Neural cell (in vitro differentiated cells): ENCODE results near the gene CDC45. TPM values are rescaled to one million over a fixed set of nuclear protein-coding genes. Genes with fewer than 3 reads are reported as not detected.

Source experiments
- H2AFZ ChIP-seq: fragments of 200-600, 300-800 bp; sonication (generic), shearing (Covaris generic); 2 replicates; pipeline ENCODE4 v1.6.0; 2014; ENCODE audit warnings: low read depth, mild to moderate bottlenecking, antibody characterized with exemption, low read length, moderate library complexity
- H3F3A ChIP-seq: fragments of 200-600 bp; shearing (Covaris generic); 2 replicates; pipeline ENCODE4 v1.6.1; 2016; ENCODE audit warnings: mild to moderate bottlenecking, moderate library complexity, mixed read lengths, antibody characterized with exemption, low read length; ENCODE audit not compliant: insufficient read depth, poor library complexity, severe bottlenecking
- H3K27ac ChIP-seq: fragments of 200-600, 300-800 bp; sonication (generic), shearing (Covaris generic); 2 replicates; pipeline ENCODE4 v1.5.1; 2014; ENCODE audit warnings: mild to moderate bottlenecking, low read length, moderate library complexity
- H3K27me3 ChIP-seq: fragments of 300-800, 200-600 bp; sonication (generic), shearing (Covaris generic); 2 replicates; pipeline ENCODE4 v1.6.0; 2014; ENCODE audit warnings: mild to moderate bottlenecking, low read depth, low read length, moderate library complexity; ENCODE audit not compliant: insufficient read depth
- H3K36me3 ChIP-seq: fragments of 300-800, 200-600 bp; sonication (generic), shearing (Covaris generic); 2 replicates; pipeline ENCODE4 v1.5.1; 2014; ENCODE audit warnings: mild to moderate bottlenecking, antibody characterized with exemption, low read length, moderate library complexity; ENCODE audit not compliant: insufficient read depth
- H3K4me2 ChIP-seq: fragments of 300-800, 200-600 bp; sonication (generic), shearing (Covaris generic); 2 replicates; pipeline ENCODE4 v1.6.0; 2014; ENCODE audit warnings: mild to moderate bottlenecking, low read length
- H3K4me3 ChIP-seq: fragments of 300-800, 200-600 bp; sonication (generic), shearing (Covaris generic); 2 replicates; pipeline ENCODE4 v1.5.1; 2014; ENCODE audit warnings: mild to moderate bottlenecking, low read length, moderate library complexity
- H3K79me2 ChIP-seq: fragments of 200-600 bp; shearing (Covaris generic); replicated peaks from 2 replicates; pipeline ENCODE4 v1.6.0; 2014; ENCODE audit warnings: mild to moderate bottlenecking, low read length, moderate library complexity; ENCODE audit not compliant: insufficient read depth
- H3K9ac ChIP-seq: fragments of 300-800, 200-600 bp; sonication (generic), shearing (Covaris generic); 2 replicates; pipeline ENCODE4 v1.6.1; 2016; ENCODE audit warnings: mild to moderate bottlenecking, low read length, mixed read lengths
- H3K9me2 ChIP-seq: fragments of 200-600 bp; shearing (Covaris generic); 2 replicates; pipeline ENCODE4 v1.6.1; 2016; ENCODE audit warnings: mild to moderate bottlenecking, low read length, mixed read lengths; ENCODE audit not compliant: insufficient read depth
- H3K9me3 ChIP-seq: fragments of 200-600, 300-800 bp; sonication (generic), shearing (Covaris generic); 2 replicates; pipeline ENCODE4 v1.6.1; 2016; ENCODE audit warnings: mild to moderate bottlenecking, mixed run types, low read length, moderate library complexity, mixed read lengths
- H4K20me1 ChIP-seq: fragments of 200-600 bp; shearing (Covaris generic); 2 replicates; pipeline ENCODE4 v1.6.1; 2016; ENCODE audit warnings: mild to moderate bottlenecking, mixed run types; ENCODE audit not compliant: insufficient read depth
- EP300 ChIP-seq: fragments of 450-650 bp; conservative IDR thresholded peaks from 2 replicates; pipeline ENCODE4 v1.6.1; 2014; ENCODE audit warnings: antibody characterized with exemption, mild to moderate bottlenecking, moderate library complexity; ENCODE audit not compliant: poor library complexity, severe bottlenecking
- EZH2 ChIP-seq: fragments of 200-600, 300-800 bp; shearing (Covaris generic), sonication (generic); IDR thresholded peaks from 2 replicates; pipeline ENCODE4 v1.6.1; 2014; ENCODE audit warnings: antibody characterized with exemption, low read length, borderline replicate concordance, mild to moderate bottlenecking; ENCODE audit not compliant: insufficient read depth, poor library complexity, severe bottlenecking
- MXI1 ChIP-seq: fragments of 450-650 bp; conservative IDR thresholded peaks from 2 replicates; pipeline ENCODE4 v1.6.1; 2014; ENCODE audit warnings: antibody characterized with exemption, mild to moderate bottlenecking; ENCODE audit not compliant: poor library complexity, severe bottlenecking
- POLR2AphosphoS5 ChIP-seq: IDR thresholded peaks from 2 replicates; pipeline ENCODE4 v1.6.1; 2012
- RAD21 ChIP-seq: fragments of 450-650 bp; conservative IDR thresholded peaks from 2 replicates; pipeline ENCODE4 v1.6.1; 2014; ENCODE audit warnings: antibody characterized with exemption, mild to moderate bottlenecking, moderate library complexity
- SMC3 ChIP-seq: fragments of 450-650 bp; conservative IDR thresholded peaks from 2 replicates; pipeline ENCODE4 v1.6.1; 2014; ENCODE audit warnings: antibody characterized with exemption, mild to moderate bottlenecking, moderate library complexity; ENCODE audit not compliant: poor library complexity
- TAF1 ChIP-seq: IDR thresholded peaks from 2 replicates; pipeline ENCODE4 v1.6.1; 2012; ENCODE audit warnings: low read depth
- polyA plus RNA-seq: library from polyadenylated mRNA; depleted of rRNA; stranded (reverse); fragments of >200 nt; gene quantifications from 2 replicates; pipeline ENCODE4 v1.2.3, GENCODE V29; 2014
- TF ChIP-seq, protein P1 (sequence below): IDR thresholded peaks from 2 replicates; pipeline ENCODE4 v1.6.1; 2012; ENCODE audit warnings: borderline replicate concordance
- TF ChIP-seq, protein P2 (sequence below): fragments of 450-650 bp; IDR thresholded peaks from 2 replicates; pipeline ENCODE4 v1.5.1; 2014; ENCODE audit warnings: antibody characterized with exemption, mild to moderate bottlenecking, moderate library complexity; ENCODE audit not compliant: poor library complexity, severe bottlenecking

CDC45 gene
- polyA plus RNA-seq, 1 donor from 2014 or later: 3.2 TPM

DNA sequence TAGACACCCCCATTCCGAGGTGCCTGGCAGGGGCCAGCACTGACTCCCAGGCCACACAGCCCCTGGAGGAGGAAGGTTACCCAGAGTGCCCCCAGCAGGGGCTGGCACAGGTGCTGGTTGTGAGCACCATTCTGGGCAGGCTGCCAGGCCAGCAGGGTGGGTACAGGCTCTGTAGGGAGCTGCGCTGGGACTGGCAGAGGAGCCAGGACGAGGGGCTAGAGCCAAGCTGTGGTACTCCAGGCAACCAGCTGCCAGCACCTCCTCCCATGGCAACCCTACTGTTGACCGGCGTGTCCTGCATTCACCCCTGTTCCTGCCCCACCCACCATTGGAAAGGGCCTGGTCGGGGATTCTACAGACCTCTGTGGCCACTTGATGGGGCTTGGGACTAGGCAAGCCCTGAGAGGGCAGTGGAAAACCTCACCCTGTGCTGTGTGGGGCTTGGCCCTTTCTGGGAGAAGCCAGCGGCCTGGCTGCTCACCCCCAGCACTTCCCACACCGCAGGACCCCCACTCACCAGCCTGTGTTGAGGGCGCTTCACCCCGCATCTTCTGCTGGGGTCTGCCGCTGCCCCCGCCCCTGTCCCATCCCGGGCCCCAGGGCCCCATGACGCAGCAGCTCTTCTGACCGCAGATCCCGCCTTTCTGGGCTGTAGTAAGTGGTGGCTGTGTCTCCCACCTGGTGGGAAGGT is 42.6 kb downstream of the CDC45 start:
- H3K4me2 ChIP-seq: no peak overlapping the region
- no peaks in the 10 kb centered on the region for H3F3A ChIP-seq
- H2AFZ ChIP-seq: no peak overlapping the region
- no peaks in the 10 kb centered on the region for H3K9me2 ChIP-seq
- H3K4me3 ChIP-seq: no peak overlapping the region
- no peaks in the 10 kb centered on the region for H3K36me3 ChIP-seq
- H3K27me3 ChIP-seq: peaks cover 45% of the 10 kb centered on the region
- TF ChIP-seq SMC3 (no peak), TAF1 (no peak), RAD21 (no peak), EP300 (no peak), EZH2 (no peak), MXI1 (no peak), POLR2AphosphoS5 (no peak)
- TF ChIP-seq, protein P1, sequence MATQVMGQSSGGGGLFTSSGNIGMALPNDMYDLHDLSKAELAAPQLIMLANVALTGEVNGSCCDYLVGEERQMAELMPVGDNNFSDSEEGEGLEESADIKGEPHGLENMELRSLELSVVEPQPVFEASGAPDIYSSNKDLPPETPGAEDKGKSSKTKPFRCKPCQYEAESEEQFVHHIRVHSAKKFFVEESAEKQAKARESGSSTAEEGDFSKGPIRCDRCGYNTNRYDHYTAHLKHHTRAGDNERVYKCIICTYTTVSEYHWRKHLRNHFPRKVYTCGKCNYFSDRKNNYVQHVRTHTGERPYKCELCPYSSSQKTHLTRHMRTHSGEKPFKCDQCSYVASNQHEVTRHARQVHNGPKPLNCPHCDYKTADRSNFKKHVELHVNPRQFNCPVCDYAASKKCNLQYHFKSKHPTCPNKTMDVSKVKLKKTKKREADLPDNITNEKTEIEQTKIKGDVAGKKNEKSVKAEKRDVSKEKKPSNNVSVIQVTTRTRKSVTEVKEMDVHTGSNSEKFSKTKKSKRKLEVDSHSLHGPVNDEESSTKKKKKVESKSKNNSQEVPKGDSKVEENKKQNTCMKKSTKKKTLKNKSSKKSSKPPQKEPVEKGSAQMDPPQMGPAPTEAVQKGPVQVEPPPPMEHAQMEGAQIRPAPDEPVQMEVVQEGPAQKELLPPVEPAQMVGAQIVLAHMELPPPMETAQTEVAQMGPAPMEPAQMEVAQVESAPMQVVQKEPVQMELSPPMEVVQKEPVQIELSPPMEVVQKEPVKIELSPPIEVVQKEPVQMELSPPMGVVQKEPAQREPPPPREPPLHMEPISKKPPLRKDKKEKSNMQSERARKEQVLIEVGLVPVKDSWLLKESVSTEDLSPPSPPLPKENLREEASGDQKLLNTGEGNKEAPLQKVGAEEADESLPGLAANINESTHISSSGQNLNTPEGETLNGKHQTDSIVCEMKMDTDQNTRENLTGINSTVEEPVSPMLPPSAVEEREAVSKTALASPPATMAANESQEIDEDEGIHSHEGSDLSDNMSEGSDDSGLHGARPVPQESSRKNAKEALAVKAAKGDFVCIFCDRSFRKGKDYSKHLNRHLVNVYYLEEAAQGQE: no peak
- TF ChIP-seq, protein P2, sequence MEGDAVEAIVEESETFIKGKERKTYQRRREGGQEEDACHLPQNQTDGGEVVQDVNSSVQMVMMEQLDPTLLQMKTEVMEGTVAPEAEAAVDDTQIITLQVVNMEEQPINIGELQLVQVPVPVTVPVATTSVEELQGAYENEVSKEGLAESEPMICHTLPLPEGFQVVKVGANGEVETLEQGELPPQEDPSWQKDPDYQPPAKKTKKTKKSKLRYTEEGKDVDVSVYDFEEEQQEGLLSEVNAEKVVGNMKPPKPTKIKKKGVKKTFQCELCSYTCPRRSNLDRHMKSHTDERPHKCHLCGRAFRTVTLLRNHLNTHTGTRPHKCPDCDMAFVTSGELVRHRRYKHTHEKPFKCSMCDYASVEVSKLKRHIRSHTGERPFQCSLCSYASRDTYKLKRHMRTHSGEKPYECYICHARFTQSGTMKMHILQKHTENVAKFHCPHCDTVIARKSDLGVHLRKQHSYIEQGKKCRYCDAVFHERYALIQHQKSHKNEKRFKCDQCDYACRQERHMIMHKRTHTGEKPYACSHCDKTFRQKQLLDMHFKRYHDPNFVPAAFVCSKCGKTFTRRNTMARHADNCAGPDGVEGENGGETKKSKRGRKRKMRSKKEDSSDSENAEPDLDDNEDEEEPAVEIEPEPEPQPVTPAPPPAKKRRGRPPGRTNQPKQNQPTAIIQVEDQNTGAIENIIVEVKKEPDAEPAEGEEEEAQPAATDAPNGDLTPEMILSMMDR: no peak
- no peak overlapping the region for H3K27ac ChIP-seq
- no peaks in the 10 kb centered on the region for H3K9me3 ChIP-seq
- no peaks in the 10 kb centered on the region for H3K79me2 ChIP-seq
- H3K9ac ChIP-seq: no peak overlapping the region
- no peaks in the 10 kb centered on the region for H4K20me1 ChIP-seq

DNA sequence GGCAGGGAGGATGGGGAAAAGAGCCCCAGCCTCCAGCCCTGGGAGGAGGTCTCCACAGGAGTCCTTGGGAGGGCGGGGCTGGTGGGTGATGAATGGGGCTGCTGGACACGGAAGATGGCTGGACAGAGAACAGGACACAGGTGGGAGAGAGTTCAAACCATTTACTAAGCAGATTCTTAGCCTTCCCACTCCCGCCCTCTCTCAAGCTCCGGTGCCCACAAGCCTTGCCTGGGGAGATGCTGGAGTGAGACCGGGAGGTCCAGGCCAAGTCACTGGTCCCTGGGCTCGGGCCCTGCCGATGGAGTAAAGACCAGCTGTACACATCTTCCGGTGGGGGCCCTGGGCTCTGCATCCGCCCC is 43.1 kb downstream of the CDC45 start:
- H3K9ac ChIP-seq: no peak overlapping the region
- H3K36me3 ChIP-seq: no peaks in the 10 kb centered on the region
- no peak overlapping the region for H2AFZ ChIP-seq

More for the DNA sequence above, 43.1 kb downstream of the CDC45 start:
- no peak overlapping the region for H3K4me2 ChIP-seq
- H3K9me3 ChIP-seq: no peaks in the 10 kb centered on the region
- H3K79me2 ChIP-seq: no peaks in the 10 kb centered on the region
- peaks cover 45% of the 10 kb centered on the region for H3K27me3 ChIP-seq
- no peak overlapping the region for H3K27ac ChIP-seq
- no peaks in the 10 kb centered on the region for H3K9me2 ChIP-seq
- H4K20me1 ChIP-seq: no peaks in the 10 kb centered on the region
- H3F3A ChIP-seq: no peaks in the 10 kb centered on the region
- TF ChIP-seq MXI1 (no peak), POLR2AphosphoS5 (no peak), EP300 (no peak), SMC3 (no peak), TAF1 (no peak), RAD21 (no peak), EZH2 (no peak)
- TF ChIP-seq, protein P1: no peak
- TF ChIP-seq, protein P2: no peak
- peak overlapping the region; percentile 67 for H3K4me3 ChIP-seq
